Measurements from ENCODE around the gene TM9SF4. TPM values are rescaled to one million over a fixed set of nuclear protein-coding genes. Genes with fewer than 3 reads are reported as not detected.

Gene TM9SF4
- polyA plus RNA-seq, 6 donors from 2014 or later: 28.4 to 44.0 (median 31.6) TPM

- Mint-ChIP-seq H3K27me3 (no peaks in the 10 kb centered on the region), H3K27ac (peak within 1 kb of the TSS; percentile 92 to 98 (median 95)), H3K9me3 (no peaks in the 10 kb centered on the region), H3K36me3 (peaks cover 0 to 10% of the 10 kb centered on the region in 2 donors), H3K4me1 (peaks cover 65 to 77% (median 74%) of the 10 kb centered on the region in 3 donors), H3K4me3 (peak within 1 kb of the TSS; percentile 87 to 98 (median 96))
- ATAC-seq (ENCODE audit: low read depth in 2 of 2): peak; percentile 97
- DNase-seq: peak; percentile 88
Observed at GRCh38 chr20:32207626-32208498, 98.3 kb downstream of the TM9SF4 start, which contains the start of the genes PLAGL2 and POFUT1. TSS of gene PLAGL2 (minus strand) at chr20:32207743. CDS start at chr20:32202178, 5,565 bp downstream. TSS of gene POFUT1 (plus strand) at chr20:32207880. CDS start at chr20:32207942, 62 bp downstream.

- H3K4me3 Mint-ChIP-seq: peak overlapping the region; percentile 86 to 95 (median 92)
- no peak for DNase-seq
- H3K36me3 Mint-ChIP-seq: peaks cover 0 to 10% of the 10 kb centered on the region in 2 donors
- H3K27ac Mint-ChIP-seq: peak overlapping the region; percentile 30 to 94 (median 85)
- H3K9me3 Mint-ChIP-seq: no peaks in the 10 kb centered on the region
- no peaks in the 10 kb centered on the region for H3K27me3 Mint-ChIP-seq
- no peak for ATAC-seq (ENCODE audit: low read depth in 2 of 2)
- H3K4me1 Mint-ChIP-seq: peaks cover 60 to 73% (median 66%) of the 10 kb centered on the region in 3 donors
Observed at GRCh38 chr20:32208499-32209154, 99.1 kb downstream of the TM9SF4 start.

- Mint-ChIP-seq H3K27me3 (no peaks in the 10 kb centered on the region), H3K4me3 (peak overlapping the region in 7 of 8 donors; percentile 7 to 91 (median 76)), H3K9me3 (no peaks in the 10 kb centered on the region), H3K36me3 (peaks cover 0 to 10% of the 10 kb centered on the region in 2 donors), H3K4me1 (peaks cover 49 to 59% (median 53%) of the 10 kb centered on the region in 3 donors), H3K27ac (peak overlapping the region in 2 of 6 donors; percentile 85 to 94)
- DNase-seq: no peak
- no peak for ATAC-seq (ENCODE audit: low read depth in 2 of 2)
Observed at GRCh38 chr20:32209850-32210605, 100.5 kb downstream of the TM9SF4 start.

- peaks cover 6 to 24% of the 10 kb centered on the region in 2 donors for H3K36me3 Mint-ChIP-seq
Observed at GRCh38 chr20:32213870-32214269, 104.4 kb downstream of the TM9SF4 start.

GRCh38 chr20:32215147-32215546 is 105.6 kb downstream of the TM9SF4 start:
- DNase-seq: no peak
- Mint-ChIP-seq H3K4me1 (peaks cover 10 to 18% (median 16%) of the 10 kb centered on the region in 3 donors), H3K27ac (no peak overlapping the region), H3K36me3 (peaks cover 11 to 31% of the 10 kb centered on the region in 2 donors), H3K4me3 (peak overlapping the region in 1 of 8 donors; percentile 33), H3K27me3 (no peaks in the 10 kb centered on the region), H3K9me3 (no peaks in the 10 kb centered on the region)
- ATAC-seq (ENCODE audit: low read depth in 2 of 2): no peak

More at GRCh38 chr20:32213870-32214269, 104.4 kb downstream of the TM9SF4 start:
- Mint-ChIP-seq H3K4me3 (peak overlapping the region in 1 of 8 donors; percentile 20), H3K27me3 (no peaks in the 10 kb centered on the region), H3K27ac (no peak overlapping the region), H3K4me1 (peaks cover 23 to 28% (median 26%) of the 10 kb centered on the region in 3 donors), H3K9me3 (no peaks in the 10 kb centered on the region)
- DNase-seq (no peak), ATAC-seq (ENCODE audit: low read depth in 2 of 2) (no peak)

- Mint-ChIP-seq H3K36me3 (peaks cover 12 to 31% of the 10 kb centered on the region in 2 donors), H3K27ac (no peak overlapping the region), H3K9me3 (no peaks in the 10 kb centered on the region), H3K4me3 (no peak overlapping the region), H3K4me1 (peaks cover 8 to 12% (median 10%) of the 10 kb centered on the region in 3 donors), H3K27me3 (no peaks in the 10 kb centered on the region)
- DNase-seq (no peak), ATAC-seq (ENCODE audit: low read depth in 2 of 2) (no peak)
Observed at GRCh38 chr20:32215729-32216128, 106.2 kb downstream of the TM9SF4 start.

- no peak overlapping the region for H3K4me3 Mint-ChIP-seq
- H3K4me1 Mint-ChIP-seq: peaks cover 4 to 10% (median 6%) of the 10 kb centered on the region in 3 donors
- H3K27me3 Mint-ChIP-seq: no peaks in the 10 kb centered on the region
- H3K27ac Mint-ChIP-seq: no peak overlapping the region
- no peak for ATAC-seq (ENCODE audit: low read depth in 2 of 2)
- H3K9me3 Mint-ChIP-seq: no peaks in the 10 kb centered on the region
- DNase-seq: no peak
- peaks cover 18 to 29% of the 10 kb centered on the region in 2 donors for H3K36me3 Mint-ChIP-seq
Observed at GRCh38 chr20:32216179-32217142, 106.9 kb downstream of the TM9SF4 start.

Other genes starting within 250 kb of the TM9SF4 start
- gene DUSP15, start 239.2 kb upstream of the TM9SF4 start, polyA plus RNA-seq (ENCODE audit: low read depth in 6 of 6): 1 to 10 TPM in 1 of 6 donors, not detected in 5; 1.7 TPM
- under 1 TPM in 3 of 6 donors, not detected in 3; 0.09 to 0.43 (median 0.21) TPM for gene TTLL9, start 239.1 kb upstream of the TM9SF4 start, polyA plus RNA-seq (ENCODE audit: low read depth in 6 of 6)
- gene PDRG1, start 157.7 kb upstream of the TM9SF4 start, polyA plus RNA-seq (ENCODE audit: low read depth in 6 of 6): 10 to 100 TPM; 16.3 to 27.4 (median 20.8) TPM
- gene XKR7, start 141.6 kb upstream of the TM9SF4 start, polyA plus RNA-seq (ENCODE audit: low read depth in 6 of 6): under 1 TPM in 1 of 6 donors, not detected in 5; 0.03 TPM
- not detected for gene CCM2L, start 99.3 kb upstream of the TM9SF4 start, polyA plus RNA-seq (ENCODE audit: low read depth in 6 of 6)
- gene HCK, start 57.5 kb upstream of the TM9SF4 start, polyA plus RNA-seq (ENCODE audit: low read depth in 6 of 6): 10 to 100 TPM; 26.7 to 71.4 (median 56.5) TPM
- gene PLAGL2, start 98.0 kb downstream of the TM9SF4 start, polyA plus RNA-seq (ENCODE audit: low read depth in 6 of 6): 1 to 10 TPM; 3.1 to 6.8 (median 3.9) TPM
- 10 to 100 TPM in 5 of 6 donors, 1 to 10 TPM in 1; 7.2 to 16.9 (median 14.7) TPM for gene POFUT1, start 98.2 kb downstream of the TM9SF4 start, polyA plus RNA-seq (ENCODE audit: low read depth in 6 of 6)
- 1 to 10 TPM; 1.0 to 9.7 (median 6.5) TPM for gene KIF3B, start 167.9 kb downstream of the TM9SF4 start, polyA plus RNA-seq (ENCODE audit: low read depth in 6 of 6)
- 10 to 100 TPM in 4 of 6 donors, 1 to 10 TPM in 2; 9.4 to 22.6 (median 13.0) TPM for gene ASXL1, start 248.6 kb downstream of the TM9SF4 start, polyA plus RNA-seq (ENCODE audit: low read depth in 6 of 6)